ENCODE data around the gene STAC3. TPM values are rescaled to one million over a fixed set of nuclear protein-coding genes. Genes with fewer than 3 reads are reported as not detected.

STAC3 gene
- total and polyA plus RNA-seq, 10 of the 15 experiments (the other 5 are each of a cell fraction or from before 2014, with no cell fraction given) = 0.49 to 9.9 (median 3.8) TPM

DNA sequence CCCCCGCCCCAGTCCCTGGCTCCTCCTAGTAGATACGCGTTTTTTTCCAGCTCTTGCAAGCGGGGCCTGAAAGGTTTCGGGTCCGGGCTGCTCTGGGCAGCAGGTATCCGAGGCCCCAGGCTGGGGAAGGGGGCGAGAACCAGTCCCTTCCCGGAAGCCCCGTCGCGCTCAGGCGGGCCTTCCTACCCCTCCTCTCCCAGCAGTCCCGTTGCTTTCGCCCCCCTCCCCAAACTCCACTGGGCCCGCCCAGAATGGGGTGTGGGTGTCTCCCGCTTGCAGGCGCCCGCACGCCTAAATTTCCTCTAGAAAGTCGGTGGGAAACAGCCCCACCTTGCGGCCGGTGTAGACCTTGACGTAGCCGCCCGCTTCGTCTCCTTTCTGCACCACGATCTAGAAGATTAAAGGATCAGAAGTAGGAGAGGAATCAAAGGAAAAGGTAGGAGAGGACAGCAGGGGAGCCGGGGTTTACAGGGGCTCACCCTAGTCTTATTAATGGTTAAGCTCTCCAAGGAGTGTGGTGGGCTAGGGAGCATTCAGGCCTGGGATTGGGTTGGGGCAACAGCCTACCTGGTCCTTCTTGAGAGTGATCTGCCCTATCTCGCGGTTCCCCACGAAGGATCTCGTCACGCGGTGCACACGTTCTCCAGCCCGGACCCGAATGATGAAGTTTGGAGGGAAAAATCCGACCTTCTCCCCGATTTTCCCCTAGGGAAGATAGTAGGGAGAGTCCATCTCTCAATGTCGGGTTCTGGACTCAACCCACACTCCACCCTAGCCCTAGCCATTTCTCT lies 7.3 kb downstream of the STAC3 start:
- Histone ChIP-seq H3K4me1 (ENCODE audit: control insufficient read depth, insufficient read depth, low read length) (peaks cover 39% of the 10 kb centered on the region), H3K4me3 (peak overlapping the region; percentile 61; the same call in 1 of the 2 replicates), H3K9ac (ENCODE audit: control insufficient read depth, insufficient read depth, low read length) (no peak overlapping the region), H3K4me2 (ENCODE audit: control insufficient read depth, insufficient read depth) (peak overlapping the region; percentile 88), H2AFZ (ENCODE audit: control insufficient read depth, low read depth, low read length) (no peak overlapping the region), H3K9me3 (replicated peaks; ENCODE audit: control insufficient read depth, insufficient read depth, low read length) (no peaks in the 10 kb centered on the region), H3K79me2 (ENCODE audit: control insufficient read depth, insufficient read depth, low read length) (no peaks in the 10 kb centered on the region), H4K20me1 (ENCODE audit: control insufficient read depth, insufficient read depth) (peaks cover 2% of the 10 kb centered on the region; the same call in 1 of the 2 replicates), H3K27me3 (replicated peaks in 1 of 2; ENCODE audit: control insufficient read depth in 2 of 2, insufficient read depth in 2 of 2, low read length in 1 of 2) (peaks cover 5% of the 10 kb centered on the region in 2 experiments; a peak in 3 of 4 replicates), H3K27ac (ENCODE audit: control insufficient read depth, insufficient read depth) (no peak overlapping the region), H3K36me3 (ENCODE audit: control insufficient read depth in 2 of 2, insufficient read depth in 2 of 2, low read length in 1 of 2) (no peaks in the 10 kb centered on the region)
- DNase-seq (ENCODE audit: low read depth, low spot score) (no peak), FAIRE-seq (no peak), ATAC-seq (peak; percentile 48)
- CTCF ChIA-PET = interaction anchor here (0.7 to 10.7 kb wide), 28 partner anchors 8 to 477 kb away, joined by 3 to 271 read pairs (median 5); partner anchors contain the start of genes INHBC, INHBE, SHMT2 and STAC3
- RAD21 ChIA-PET (ENCODE audit: unreplicated experiment) = interaction anchor here (0.6 to 14.4 kb wide), 16 partner anchors 9 to 597 kb away, joined by 3 to 85 read pairs (median 4); partner anchors contain the start of genes INHBE, NXPH4, SHMT2 and STAT6
- intact Hi-C loops (cut with micrococcal nuclease; ENCODE audit: unreplicated experiment) (loop anchor here (1.0 to 5.0 kb wide), 3 partner anchors 30 to 121 kb away; no protein-coding TSS in a partner anchor), in situ Hi-C loops (cut with MboI) (no loop called here)
- POLR2A ChIA-PET = interaction anchor here (0.5 to 1.8 kb wide), 3 partner anchors 14 to 30 kb away, joined by 5 to 12 read pairs (median 5); partner anchors contain the start of gene SHMT2
- WGBS (ENCODE audit: insufficient coverage, insufficient replicate concordance, low lambda C conversion rate, missing lambda C conversion rate) = 3% methylated on average over 35 of the region's 41 CpGs
- SMC1A ChIA-PET (ENCODE audit: uncharacterized antibody, unreplicated experiment) = interaction anchor here (1.0 to 8.1 kb wide), 7 partner anchors 13 to 217 kb away, joined by 3 to 55 read pairs (median 4); partner anchors contain the start of gene SHMT2
- BruUV-seq (replicated peaks) = TSS peak; percentile 59
- TF ChIP-seq CREM (IDR thresholded peaks at IDR 0.05; ENCODE audit: low read depth) (peak; percentile 76), ZNF384 (IDR thresholded peaks at IDR 0.05; ENCODE audit: borderline replicate concordance, low read depth, low read length) (no peak), SMARCA5 (IDR thresholded peaks at IDR 0.05) (no peak), MYC (IDR thresholded peaks at IDR 0.05; ENCODE audit: insufficient read depth, insufficient read length, insufficient replicate concordance, low read length, severe bottlenecking) (no peak), RAD21 (IDR thresholded peaks at IDR 0.05; ENCODE audit: insufficient read depth, low read depth, low read length) (peak; percentile 65), KAT2A (conservative IDR thresholded peaks at IDR 0.05; ENCODE audit: control insufficient read depth, low read depth, low read length) (no peak), CTCF (IDR thresholded peaks at IDR 0.05 in 2 of 3, conservative IDR thresholded peaks at IDR 0.05 in 1 of 3; ENCODE audit: control insufficient read depth in 2 of 3, extremely low read depth in 1 of 3, insufficient read depth in 1 of 3, low read depth in 3 of 3, low read length in 3 of 3) (peak; percentile 68 to 84 (median 79)), TBL1XR1 (IDR thresholded peaks at IDR 0.05; ENCODE audit: low read depth, low read length) (no peak), SMC3 (IDR thresholded peaks at IDR 0.05; ENCODE audit: borderline replicate concordance, low read length) (peak; percentile 42), BHLHE40 (IDR thresholded peaks at IDR 0.05; ENCODE audit: borderline replicate concordance in 1 of 2, low read depth in 2 of 2, low read length in 1 of 2) (0 out of 4 replicates have a peak, but pooled peaks of 1 of the 2 experiments have one; percentile 8), CREB1 (IDR thresholded peaks at IDR 0.05; ENCODE audit: low read depth) (peak; percentile 78), E4F1 (IDR thresholded peaks at IDR 0.05; ENCODE audit: borderline replicate concordance, partially characterized antibody) (no peak), POLR2A (IDR thresholded peaks at IDR 0.05; ENCODE audit: low read depth, low read length) (no peak)

All from GM12878 (cell line).